HEK293 (cell line): ENCODE data around the gene SLC16A4.
A peak's percentile ranks its signal among the peaks of the same experiment; 100 is the strongest.

Experiments used
- CTCF ChIA-PET: fragments of 350-600 bp; formaldehyde crosslinking; extraction: SDS; loops from one replicate; lab custom pipeline; 2021; ENCODE audit warnings: antibody characterized with exemption; lab: Yijun Ruan, JAX
- POLR2A ChIA-PET: fragments of 300-600 bp; formaldehyde crosslinking; extraction: SDS; loops from one replicate; lab custom pipeline; 2020; ENCODE audit warnings: antibody characterized with exemption, inconsistent platforms; lab: Yijun Ruan, JAX
- H3K27ac ChIP-seq: fragments of 200-500 bp; sonication (Bioruptor generic); 2 replicates; pipeline ENCODE4 v1.5.1; 2014; ENCODE audit warnings: low read depth, low read length, control low read depth, inconsistent platforms; ENCODE audit errors: extremely low read depth
- H3K36me3 ChIP-seq, 2 experiments: fragments of 200-500 bp in 1 of 2; sonication (Bioruptor generic) in 1 of 2; 1 replicate in 1 of 2; 2 replicates in 1 of 2; pipeline ENCODE4 v1.5.1; 2014 to 2017; ENCODE audit warnings: inconsistent platforms in 2 of 2, low read length in 2 of 2; ENCODE audit not compliant: control insufficient read depth in 2 of 2, insufficient read depth in 1 of 2
- H3K4me1 ChIP-seq: fragments of 200-500 bp; sonication (Bioruptor generic); 2 replicates; pipeline ENCODE4 v1.5.1; 2014; ENCODE audit warnings: mild to moderate bottlenecking, low read length, inconsistent platforms; ENCODE audit not compliant: control insufficient read depth, insufficient read depth
- H3K4me3 ChIP-seq: 2 replicates; pipeline ENCODE4 v1.5.1; 2011; ENCODE audit warnings: low read depth, mild to moderate bottlenecking, control low read depth, low read length, moderate library complexity
- H3K9me3 ChIP-seq: fragments of 200-500 bp; sonication (Bioruptor generic); 2 replicates; pipeline ENCODE4 v1.5.1; 2014; ENCODE audit warnings: low read depth, low read length, inconsistent platforms; ENCODE audit not compliant: control insufficient read depth, insufficient read depth
- HOXC10 ChIP-seq: sonication (generic); formaldehyde crosslinking; IDR thresholded peaks from 2 replicates; pipeline ENCODE4 v1.8.1; 2023; ENCODE audit warnings: mild to moderate bottlenecking, missing genetic modification reagents
- IKZF3 ChIP-seq: fragments of 450-650 bp; IDR thresholded peaks from 2 replicates; pipeline ENCODE4 v1.5.0; 2018; ENCODE audit warnings: missing biosample characterization, mild to moderate bottlenecking, missing genetic modification characterization, moderate library complexity
- KLF9 ChIP-seq: fragments of 450-650 bp; formaldehyde crosslinking; IDR thresholded peaks from 2 replicates; pipeline ENCODE4 v1.5.1; 2016; ENCODE audit warnings: missing biosample characterization, missing genetic modification characterization, low read depth
- SETDB1 ChIP-seq: IDR thresholded peaks from one replicate; pipeline ENCODE4 v1.6.1; 2017; ENCODE audit warnings: mild to moderate bottlenecking, low read length, moderate library complexity, mixed read lengths; ENCODE audit not compliant: insufficient read length
- SP3 ChIP-seq: fragments of 450-650 bp; formaldehyde crosslinking; IDR thresholded peaks from 2 replicates; pipeline ENCODE4 v1.5.1; 2016; ENCODE audit warnings: missing biosample characterization, missing genetic modification characterization
- SP7 ChIP-seq: fragments of 450-650 bp; formaldehyde crosslinking; IDR thresholded peaks from 2 replicates; pipeline ENCODE4 v1.5.1; 2016; ENCODE audit warnings: missing biosample characterization, missing genetic modification characterization
- ZBTB21 ChIP-seq: fragments of 450-650 bp; formaldehyde crosslinking; IDR thresholded peaks from 2 replicates; pipeline ENCODE4 v1.5.1; 2017; ENCODE audit warnings: missing biosample characterization, missing genetic modification characterization
- ZBTB48 ChIP-seq: fragments of 450-650 bp; formaldehyde crosslinking; IDR thresholded peaks from 2 replicates; pipeline ENCODE4 v1.5.1; 2016; ENCODE audit warnings: missing biosample characterization, missing genetic modification characterization
- ZBTB7A ChIP-seq: fragments of 450-650 bp; formaldehyde crosslinking; IDR thresholded peaks from 2 replicates; pipeline ENCODE4 v1.5.1; 2016; ENCODE audit warnings: low read depth, missing biosample characterization, missing genetic modification characterization
- ZNF155 ChIP-seq: fragments of 450-650 bp; formaldehyde crosslinking; IDR thresholded peaks from 2 replicates; pipeline ENCODE4 v1.5.1; 2016; ENCODE audit warnings: missing biosample characterization, missing genetic modification characterization
- ZNF175 ChIP-seq: fragments of 450-650 bp; formaldehyde crosslinking; IDR thresholded peaks from 2 replicates; pipeline ENCODE4 v1.5.1; 2016; ENCODE audit warnings: missing biosample characterization, missing genetic modification characterization
- ZNF202 ChIP-seq: fragments of 450-650 bp; formaldehyde crosslinking; IDR thresholded peaks from 2 replicates; pipeline ENCODE4 v1.5.1; 2016; ENCODE audit warnings: missing biosample characterization, missing genetic modification characterization, borderline replicate concordance
- ZNF221 ChIP-seq: fragments of 450-650 bp; formaldehyde crosslinking; IDR thresholded peaks from 2 replicates; pipeline ENCODE4 v1.5.1; 2017; ENCODE audit warnings: missing biosample characterization, missing genetic modification characterization, borderline replicate concordance
- ZNF311 ChIP-seq: fragments of 450-650 bp; formaldehyde crosslinking; IDR thresholded peaks from 2 replicates; pipeline ENCODE4 v1.5.1; 2017; ENCODE audit warnings: missing biosample characterization, missing genetic modification characterization, borderline replicate concordance
- ZNF341 ChIP-seq: fragments of 450-650 bp; formaldehyde crosslinking; IDR thresholded peaks from 2 replicates; pipeline ENCODE4; 2016; ENCODE audit warnings: low read depth, missing biosample characterization, missing genetic modification characterization
- ZNF391 ChIP-seq: fragments of 450-650 bp; formaldehyde crosslinking; IDR thresholded peaks from 2 replicates; pipeline ENCODE4 v1.5.1; 2016; ENCODE audit warnings: low read depth, missing biosample characterization, missing genetic modification characterization, borderline replicate concordance
- ZNF48 ChIP-seq: fragments of 450-650 bp; formaldehyde crosslinking; IDR thresholded peaks from 2 replicates; pipeline ENCODE4 v1.5.1; 2016; ENCODE audit warnings: missing biosample characterization, missing genetic modification characterization
- ZNF510 ChIP-seq: fragments of 450-650 bp; formaldehyde crosslinking; IDR thresholded peaks from 2 replicates; pipeline ENCODE4 v1.5.1; 2018; ENCODE audit warnings: mild to moderate bottlenecking, missing genetic modification characterization, missing biosample characterization; ENCODE audit not compliant: insufficient replicate concordance
- ZNF558 ChIP-seq: fragments of 450-650 bp; formaldehyde crosslinking; IDR thresholded peaks from 2 replicates; pipeline ENCODE4 v1.5.1; 2016; ENCODE audit warnings: missing biosample characterization, missing genetic modification characterization
- ZNF596 ChIP-seq: fragments of 450-650 bp; IDR thresholded peaks from 2 replicates; pipeline ENCODE4 v1.5.0; 2018; ENCODE audit warnings: missing biosample characterization, mild to moderate bottlenecking, missing genetic modification characterization, moderate library complexity
- ZNF600 ChIP-seq: fragments of 450-650 bp; formaldehyde crosslinking; IDR thresholded peaks from 2 replicates; pipeline ENCODE4 v1.5.1; 2016; ENCODE audit warnings: missing biosample characterization, missing genetic modification characterization
- ZNF654 ChIP-seq: fragments of 450-650 bp; formaldehyde crosslinking; IDR thresholded peaks from 2 replicates; pipeline ENCODE4 v1.5.1; 2016; ENCODE audit warnings: low read depth, missing biosample characterization, missing genetic modification characterization
- ZNF660 ChIP-seq: fragments of 450-650 bp; IDR thresholded peaks from 2 replicates; pipeline ENCODE4 v1.5.1; 2018; ENCODE audit warnings: missing biosample characterization, mild to moderate bottlenecking, missing genetic modification characterization
- ZNF701 ChIP-seq: fragments of 450-650 bp; formaldehyde crosslinking; IDR thresholded peaks from 2 replicates; pipeline ENCODE4 v1.5.1; 2016; ENCODE audit warnings: missing biosample characterization, missing genetic modification characterization
- ZNF776 ChIP-seq: fragments of 450-650 bp; formaldehyde crosslinking; IDR thresholded peaks from 2 replicates; pipeline ENCODE4 v1.5.0; 2017; ENCODE audit warnings: missing biosample characterization, missing genetic modification characterization, borderline replicate concordance
- ZNF791 ChIP-seq: fragments of 450-650 bp; formaldehyde crosslinking; IDR thresholded peaks from 2 replicates; pipeline ENCODE4 v1.5.1; 2016; ENCODE audit warnings: missing biosample characterization, missing genetic modification characterization
- ZNF837 ChIP-seq: fragments of 450-650 bp; formaldehyde crosslinking; IDR thresholded peaks from 2 replicates; pipeline ENCODE4 v1.5.1; 2016; ENCODE audit warnings: missing biosample characterization, missing genetic modification characterization
- ZSCAN30 ChIP-seq: fragments of 450-650 bp; IDR thresholded peaks from 2 replicates; pipeline ENCODE4 v1.5.1; 2018; ENCODE audit warnings: missing biosample characterization, mild to moderate bottlenecking, missing genetic modification characterization, moderate library complexity
- ZXDB ChIP-seq: fragments of 450-650 bp; formaldehyde crosslinking; IDR thresholded peaks from 2 replicates; pipeline ENCODE4 v1.5.1; 2016; ENCODE audit warnings: missing biosample characterization, missing genetic modification characterization
- TF ChIP-seq, protein P1 (sequence below): fragments of 450-650 bp; formaldehyde crosslinking; optimal IDR thresholded peaks from 2 replicates; pipeline ENCODE3; 2016; ENCODE audit warnings: missing biosample characterization, mild to moderate bottlenecking, missing genetic modification characterization
- TF ChIP-seq, protein P2 (sequence below): fragments of 450-650 bp; formaldehyde crosslinking; IDR thresholded peaks from 2 replicates; pipeline ENCODE4 v1.5.0; 2017; ENCODE audit warnings: missing biosample characterization, missing genetic modification characterization, borderline replicate concordance
- TF ChIP-seq, protein P3 (sequence below): fragments of 450-650 bp; formaldehyde crosslinking; IDR thresholded peaks from 2 replicates; pipeline ENCODE4 v1.5.1; 2016; ENCODE audit warnings: missing biosample characterization, missing genetic modification characterization
- TF ChIP-seq, protein P4 (sequence below): fragments of 450-650 bp; formaldehyde crosslinking; IDR thresholded peaks from 2 replicates; pipeline ENCODE4 v1.5.1; 2017; ENCODE audit warnings: missing biosample characterization, mild to moderate bottlenecking, missing genetic modification characterization, moderate library complexity

Gene SLC16A4

DNA sequence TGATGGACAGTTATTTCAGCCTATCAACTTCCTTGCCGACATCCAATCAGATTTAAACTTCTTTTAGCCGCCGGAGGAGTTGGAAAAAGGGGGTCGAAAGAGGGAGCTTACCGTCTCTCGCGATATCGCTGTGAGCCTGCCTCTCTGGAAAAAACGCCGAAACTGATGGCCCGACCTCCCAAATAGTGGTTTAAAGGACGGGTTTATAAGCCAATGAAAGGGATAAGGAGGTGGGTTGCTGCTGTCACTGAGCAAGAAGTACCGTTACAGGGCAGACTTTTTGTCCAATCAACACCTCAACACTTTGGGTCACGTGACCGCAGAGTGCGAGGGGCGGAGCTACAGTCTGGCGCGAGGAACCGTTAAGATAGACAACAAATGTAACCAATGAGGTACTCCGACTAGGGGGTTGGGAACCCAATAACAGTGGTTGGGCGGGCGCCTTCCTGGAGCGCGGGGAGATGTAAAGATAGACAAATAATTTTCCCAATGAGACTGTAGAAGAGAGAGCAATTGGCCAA lies 51.9 kb downstream of the SLC16A4 start, which contains the start of gene RBM15:
Gene RBM15, plus strand, starts transcription at position 492 of the 521 bp plus-strand sequence. Its CDS starts 29 bp downstream, at position 521.
- Histone ChIP-seq H3K9me3 (no peaks in the 10 kb centered on the region), H3K4me1 (peaks cover 13% of the 10 kb centered on the region), H3K27ac (peak within 1 kb of the TSS; percentile 88), H3K4me3 (peak within 1 kb of the TSS; percentile 78), H3K36me3 (peaks cover 12 to 37% of the 10 kb centered on the region in 2 experiments; a peak in 2 of 3 replicates)
- POLR2A ChIA-PET = interaction anchor here (0.6 to 4.9 kb wide), 26 partner anchors 10 to 1239 kb away, joined by 3 to 30 read pairs (median 4); partner anchors contain the start of genes KCNC4, SLC16A4 and STRIP1
- CTCF ChIA-PET = interaction anchor here (0.7 to 7.6 kb wide), 10 partner anchors 9 to 157 kb away, joined by 3 to 57 read pairs (median 4); partner anchors contain the start of gene LAMTOR5
- TF ChIP-seq ZNF837 (tag by site-specific recombination) (no peak), SETDB1 (peak; percentile 49), ZNF175 (tag by site-specific recombination) (no peak), ZNF791 (tag by site-specific recombination) (no peak), IKZF3 (peak; percentile 22; the same call in 1 of the 2 replicates), ZNF776 (tag by site-specific recombination) (no peak), ZNF202 (tag by site-specific recombination) (no peak), ZXDB (tag by site-specific recombination) (peak; percentile 33; the same call in 1 of the 2 replicates), SP3 (tag by site-specific recombination) (peak; percentile 92), SP7 (no peak), ZNF558 (tag by site-specific recombination) (0 out of 2 replicates have a peak, but pooled peaks have one; percentile 6), ZNF701 (tag by site-specific recombination) (no peak), ZNF48 (tag by site-specific recombination) (no peak), ZNF596 (tag by site-specific recombination) (no peak), ZNF221 (no peak), HOXC10 (CRISPR knock-in tag) (no peak; the same call in 1 of the 2 replicates), KLF9 (tag by site-specific recombination) (no peak), ZNF660 (peak; percentile 100), ZNF654 (tag by site-specific recombination) (no peak), ZNF391 (tag by site-specific recombination) (no peak), ZBTB7A (tag by site-specific recombination) (no peak), ZBTB48 (tag by site-specific recombination) (no peak), ZNF510 (tag by site-specific recombination) (no peak), ZNF341 (no peak), ZNF600 (tag by site-specific recombination) (no peak), ZSCAN30 (no peak), ZNF155 (tag by site-specific recombination) (no peak), ZNF311 (tag by site-specific recombination) (no peak), ZBTB21 (tag by site-specific recombination) (no peak)
- TF ChIP-seq, protein P1, sequence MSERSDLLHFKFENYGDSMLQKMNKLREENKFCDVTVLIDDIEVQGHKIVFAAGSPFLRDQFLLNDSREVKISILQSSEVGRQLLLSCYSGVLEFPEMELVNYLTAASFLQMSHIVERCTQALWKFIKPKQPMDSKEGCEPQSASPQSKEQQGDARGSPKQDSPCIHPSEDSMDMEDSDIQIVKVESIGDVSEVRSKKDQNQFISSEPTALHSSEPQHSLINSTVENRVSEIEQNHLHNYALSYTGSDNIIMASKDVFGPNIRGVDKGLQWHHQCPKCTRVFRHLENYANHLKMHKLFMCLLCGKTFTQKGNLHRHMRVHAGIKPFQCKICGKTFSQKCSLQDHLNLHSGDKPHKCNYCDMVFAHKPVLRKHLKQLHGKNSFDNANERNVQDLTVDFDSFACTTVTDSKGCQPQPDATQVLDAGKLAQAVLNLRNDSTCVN (tag by site-specific recombination) = no peak
- TF ChIP-seq, protein P2, sequence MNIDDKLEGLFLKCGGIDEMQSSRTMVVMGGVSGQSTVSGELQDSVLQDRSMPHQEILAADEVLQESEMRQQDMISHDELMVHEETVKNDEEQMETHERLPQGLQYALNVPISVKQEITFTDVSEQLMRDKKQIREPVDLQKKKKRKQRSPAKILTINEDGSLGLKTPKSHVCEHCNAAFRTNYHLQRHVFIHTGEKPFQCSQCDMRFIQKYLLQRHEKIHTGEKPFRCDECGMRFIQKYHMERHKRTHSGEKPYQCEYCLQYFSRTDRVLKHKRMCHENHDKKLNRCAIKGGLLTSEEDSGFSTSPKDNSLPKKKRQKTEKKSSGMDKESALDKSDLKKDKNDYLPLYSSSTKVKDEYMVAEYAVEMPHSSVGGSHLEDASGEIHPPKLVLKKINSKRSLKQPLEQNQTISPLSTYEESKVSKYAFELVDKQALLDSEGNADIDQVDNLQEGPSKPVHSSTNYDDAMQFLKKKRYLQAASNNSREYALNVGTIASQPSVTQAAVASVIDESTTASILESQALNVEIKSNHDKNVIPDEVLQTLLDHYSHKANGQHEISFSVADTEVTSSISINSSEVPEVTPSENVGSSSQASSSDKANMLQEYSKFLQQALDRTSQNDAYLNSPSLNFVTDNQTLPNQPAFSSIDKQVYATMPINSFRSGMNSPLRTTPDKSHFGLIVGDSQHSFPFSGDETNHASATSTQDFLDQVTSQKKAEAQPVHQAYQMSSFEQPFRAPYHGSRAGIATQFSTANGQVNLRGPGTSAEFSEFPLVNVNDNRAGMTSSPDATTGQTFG (tag by site-specific recombination) = no peak
- TF ChIP-seq, protein P3, sequence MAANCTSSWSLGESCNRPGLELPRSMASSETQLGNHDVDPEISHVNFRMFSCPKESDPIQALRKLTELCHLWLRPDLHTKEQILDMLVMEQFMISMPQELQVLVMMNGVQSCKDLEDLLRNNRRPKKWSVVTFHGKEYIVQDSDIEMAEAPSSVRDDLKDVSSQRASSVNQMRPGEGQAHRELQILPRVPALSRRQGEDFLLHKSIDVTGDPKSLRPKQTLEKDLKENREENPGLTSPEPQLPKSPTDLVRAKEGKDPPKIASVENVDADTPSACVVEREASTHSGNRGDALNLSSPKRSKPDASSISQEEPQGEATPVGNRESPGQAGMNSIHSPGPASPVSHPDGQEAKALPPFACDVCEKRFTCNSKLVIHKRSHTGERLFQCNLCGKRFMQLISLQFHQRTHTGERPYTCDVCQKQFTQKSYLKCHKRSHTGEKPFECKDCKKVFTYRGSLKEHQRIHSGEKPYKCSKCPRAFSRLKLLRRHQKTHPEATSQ (tag by site-specific recombination) = no peak
- TF ChIP-seq, protein P4, sequence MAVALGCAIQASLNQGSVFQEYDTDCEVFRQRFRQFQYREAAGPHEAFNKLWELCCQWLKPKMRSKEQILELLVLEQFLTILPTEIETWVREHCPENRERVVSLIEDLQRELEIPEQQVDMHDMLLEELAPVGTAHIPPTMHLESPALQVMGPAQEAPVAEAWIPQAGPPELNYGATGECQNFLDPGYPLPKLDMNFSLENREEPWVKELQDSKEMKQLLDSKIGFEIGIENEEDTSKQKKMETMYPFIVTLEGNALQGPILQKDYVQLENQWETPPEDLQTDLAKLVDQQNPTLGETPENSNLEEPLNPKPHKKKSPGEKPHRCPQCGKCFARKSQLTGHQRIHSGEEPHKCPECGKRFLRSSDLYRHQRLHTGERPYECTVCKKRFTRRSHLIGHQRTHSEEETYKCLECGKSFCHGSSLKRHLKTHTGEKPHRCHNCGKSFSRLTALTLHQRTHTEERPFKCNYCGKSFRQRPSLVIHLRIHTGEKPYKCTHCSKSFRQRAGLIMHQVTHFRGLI = peak; percentile 92; the same call in 1 of the 2 replicates
